GM21576 (cell line): ENCODE results near the gene ATXN1.

ENCODE experiments used
- ATAC-seq: cut with Tn5 transposase; IDR thresholded peaks from one replicate; pipeline ENCODE4 v1.9.1; 2021; ENCODE audit warnings: mild to moderate bottlenecking, moderate library complexity; ENCODE audit not compliant: unreplicated experiment

Gene ATXN1

DNA sequence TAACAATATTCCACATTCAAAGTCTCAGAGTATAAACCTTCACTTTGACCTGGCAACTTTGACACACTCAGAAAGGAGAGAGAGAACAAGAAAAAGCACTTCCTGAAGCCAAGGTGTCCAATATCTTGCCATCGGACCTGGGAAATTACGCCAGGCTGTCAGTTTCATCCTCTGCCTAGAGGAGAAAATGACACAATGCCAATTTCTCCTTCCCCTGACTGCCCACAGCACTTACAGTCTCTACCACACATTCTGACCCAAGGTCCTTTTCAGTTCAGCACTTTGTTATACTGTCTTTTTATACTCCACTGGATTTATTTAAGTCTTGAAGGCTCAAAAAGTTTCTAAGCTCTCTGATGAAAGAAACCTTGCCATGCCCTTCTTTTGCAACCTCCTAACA, 272.4 kb downstream of the ATXN1 start:
- ATAC-seq: no peak

DNA sequence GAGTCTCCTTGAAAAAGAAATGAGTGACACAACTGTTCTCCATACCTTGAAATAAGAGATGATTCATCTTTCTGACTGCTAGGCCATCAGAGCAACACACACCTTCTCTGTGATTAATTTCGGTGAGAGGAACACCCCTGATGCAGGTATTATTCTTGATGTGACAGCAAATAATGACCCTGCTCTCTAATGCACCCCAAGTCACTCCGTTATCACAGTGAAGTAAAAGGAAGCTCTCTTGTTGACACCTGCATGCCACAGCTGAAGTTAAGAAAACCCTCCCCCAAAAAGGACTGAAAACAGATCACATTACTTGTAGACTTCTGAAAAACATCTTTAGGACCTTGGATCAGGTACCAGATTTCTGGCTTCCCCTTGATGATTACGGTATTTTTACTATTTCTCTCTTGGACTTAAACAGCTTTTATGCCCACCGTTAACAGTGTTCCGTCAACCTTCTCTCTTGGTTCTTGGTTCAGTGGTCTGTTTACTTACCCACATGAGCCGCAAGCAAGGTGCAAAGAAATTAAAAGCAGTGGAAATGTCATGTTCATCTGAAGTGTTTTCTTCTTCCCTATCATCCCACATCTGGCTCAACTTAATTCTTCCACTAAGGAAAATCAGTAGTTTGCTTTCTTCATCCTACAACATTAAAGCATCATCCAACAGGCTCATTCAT, 273.1 kb downstream of the ATXN1 start:
- no peak for ATAC-seq

DNA sequence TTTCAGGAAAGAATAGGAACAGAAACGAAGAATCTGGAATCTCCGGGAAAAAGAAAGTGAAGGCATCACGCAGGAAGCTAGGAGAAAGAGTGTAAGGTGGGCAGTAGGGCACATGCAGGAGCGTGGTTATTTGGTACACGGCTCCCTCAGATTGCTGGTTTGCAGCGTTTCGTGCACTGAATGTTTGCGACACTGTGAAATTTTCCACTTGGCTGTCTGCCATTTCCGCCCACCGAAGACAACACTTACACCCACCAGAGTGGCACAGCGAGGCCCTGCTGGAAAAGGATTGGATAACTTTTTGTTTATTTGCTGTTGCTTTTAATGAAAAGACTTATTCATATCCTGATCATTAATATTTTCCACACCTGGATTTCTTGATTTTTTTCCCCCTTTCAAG, 274.6 kb downstream of the ATXN1 start:
- ATAC-seq: no peak

DNA sequence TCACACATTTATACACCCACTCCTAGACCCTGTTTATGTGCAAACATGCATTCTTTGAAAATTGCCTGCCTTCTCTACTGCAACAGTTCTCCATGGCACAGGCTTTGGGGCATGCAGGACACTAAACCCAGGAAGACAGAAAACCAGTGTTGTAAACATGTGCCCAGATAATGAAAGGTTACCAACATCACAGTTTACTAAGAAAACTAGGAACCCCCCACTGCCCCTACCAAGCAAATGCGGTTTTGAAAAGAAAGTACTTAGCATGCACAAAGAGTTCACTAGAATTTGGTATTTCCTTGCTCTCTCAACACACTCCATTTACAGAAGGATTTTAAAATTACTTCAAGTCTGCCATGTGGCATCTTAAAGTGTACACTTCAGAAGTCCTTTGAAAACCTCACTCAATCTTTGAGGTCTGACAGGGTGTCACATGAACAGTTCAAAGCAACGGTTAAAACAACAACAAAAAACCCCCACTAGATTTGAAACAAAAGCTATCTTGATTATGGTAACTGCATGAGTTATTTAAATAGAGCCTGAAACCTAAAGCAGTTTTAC, 277.9 kb downstream of the ATXN1 start:
- ATAC-seq: peak; percentile 37

DNA sequence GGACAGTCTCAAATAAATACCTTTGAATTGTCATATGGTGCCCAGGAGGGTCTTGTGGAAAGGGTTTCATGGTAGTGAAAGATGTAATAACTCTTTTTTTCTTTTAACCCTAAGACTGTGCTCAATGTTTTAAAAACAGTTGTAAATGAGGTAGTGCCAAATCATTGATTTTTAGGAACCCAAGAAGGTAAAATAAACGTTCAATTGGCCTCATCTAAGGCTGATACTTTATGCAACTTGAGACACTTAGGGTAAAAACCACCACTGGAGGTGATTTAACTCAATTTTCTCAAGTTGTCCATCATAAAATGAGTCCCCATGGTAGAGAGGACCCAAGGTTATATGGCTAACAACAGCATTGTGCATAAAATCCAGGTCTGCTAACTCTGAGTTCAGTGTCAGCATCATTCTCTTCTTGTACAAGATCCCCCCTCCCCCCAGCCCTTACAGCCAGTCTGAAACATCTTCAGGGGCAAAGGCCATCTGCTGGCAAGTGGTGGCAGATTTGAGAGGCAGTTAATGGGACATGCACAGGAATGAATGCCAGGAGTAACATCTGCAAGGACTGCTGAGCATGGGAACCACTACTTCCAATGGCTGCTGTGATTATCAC, 278.5 kb downstream of the ATXN1 start:
- no peak for ATAC-seq

DNA sequence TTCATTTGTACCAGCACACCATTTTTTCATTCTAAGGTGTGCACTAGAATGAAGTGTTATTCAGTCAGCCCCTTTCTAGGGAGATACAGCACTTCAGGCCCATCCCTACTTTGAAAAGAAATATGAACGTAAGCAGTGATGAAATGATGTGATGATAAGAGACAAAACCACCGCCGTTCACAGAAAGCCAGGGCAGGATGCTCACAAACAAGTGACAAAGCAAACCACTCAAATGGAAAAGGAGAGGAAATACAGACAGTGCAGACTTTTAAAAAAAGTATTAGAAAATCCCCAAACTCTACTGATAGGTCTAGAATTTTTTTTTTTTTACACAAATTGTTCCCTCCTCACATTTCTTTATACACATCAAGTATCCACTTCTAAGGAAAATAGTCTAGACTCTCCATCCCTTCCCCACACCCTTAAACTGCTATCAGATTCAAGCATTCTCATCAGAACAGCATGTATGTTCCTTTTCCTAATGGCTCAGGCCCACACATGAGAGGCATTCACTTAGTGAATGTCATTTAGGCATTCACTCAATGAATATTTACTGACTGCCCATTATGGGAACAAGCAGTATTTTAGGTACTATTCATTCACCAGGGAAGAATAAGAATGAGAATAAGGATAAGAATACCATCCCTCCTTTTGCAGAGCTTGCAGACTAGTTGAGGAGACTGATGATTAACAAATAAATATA, 279.4 kb downstream of the ATXN1 start:
- peak; percentile 41 for ATAC-seq

DNA sequence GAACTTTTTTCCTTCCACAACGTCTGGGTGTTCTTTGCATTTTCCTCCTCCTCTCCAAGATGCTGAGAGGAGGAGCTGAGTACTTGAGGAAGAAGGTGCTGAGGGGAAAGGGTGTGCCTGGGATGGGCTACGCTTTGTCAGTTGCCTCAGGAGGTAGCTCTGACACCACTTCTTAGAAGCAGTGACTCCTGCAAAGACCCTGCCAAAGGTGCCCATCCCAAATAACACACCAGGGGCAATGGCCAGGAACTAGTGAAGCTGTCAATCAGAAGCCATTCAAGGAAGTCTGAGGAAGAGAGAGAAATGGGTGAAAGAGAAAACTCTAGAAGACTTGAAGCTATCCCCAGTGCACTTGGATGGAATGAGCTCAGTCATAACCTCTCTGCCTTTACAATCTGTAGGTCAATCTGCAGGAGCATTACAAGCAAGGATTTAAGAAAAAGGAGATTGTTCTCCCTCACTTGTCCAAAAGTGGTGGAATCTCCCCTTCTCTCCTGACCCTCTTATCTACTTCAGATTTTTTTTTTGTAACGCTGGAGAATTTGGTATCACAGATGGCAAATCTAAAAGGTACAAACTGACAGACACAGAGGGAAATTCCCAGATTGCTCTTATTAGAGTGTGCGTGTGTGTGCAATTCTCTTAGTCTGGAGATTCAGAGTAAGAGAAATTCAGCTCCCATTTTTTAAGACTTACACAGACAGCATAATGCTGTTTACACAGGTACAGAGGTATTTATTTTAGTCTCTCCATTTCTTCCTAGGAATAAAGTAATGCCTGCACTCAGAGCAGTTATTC, 280.3 kb downstream of the ATXN1 start:
- no peak for ATAC-seq

DNA sequence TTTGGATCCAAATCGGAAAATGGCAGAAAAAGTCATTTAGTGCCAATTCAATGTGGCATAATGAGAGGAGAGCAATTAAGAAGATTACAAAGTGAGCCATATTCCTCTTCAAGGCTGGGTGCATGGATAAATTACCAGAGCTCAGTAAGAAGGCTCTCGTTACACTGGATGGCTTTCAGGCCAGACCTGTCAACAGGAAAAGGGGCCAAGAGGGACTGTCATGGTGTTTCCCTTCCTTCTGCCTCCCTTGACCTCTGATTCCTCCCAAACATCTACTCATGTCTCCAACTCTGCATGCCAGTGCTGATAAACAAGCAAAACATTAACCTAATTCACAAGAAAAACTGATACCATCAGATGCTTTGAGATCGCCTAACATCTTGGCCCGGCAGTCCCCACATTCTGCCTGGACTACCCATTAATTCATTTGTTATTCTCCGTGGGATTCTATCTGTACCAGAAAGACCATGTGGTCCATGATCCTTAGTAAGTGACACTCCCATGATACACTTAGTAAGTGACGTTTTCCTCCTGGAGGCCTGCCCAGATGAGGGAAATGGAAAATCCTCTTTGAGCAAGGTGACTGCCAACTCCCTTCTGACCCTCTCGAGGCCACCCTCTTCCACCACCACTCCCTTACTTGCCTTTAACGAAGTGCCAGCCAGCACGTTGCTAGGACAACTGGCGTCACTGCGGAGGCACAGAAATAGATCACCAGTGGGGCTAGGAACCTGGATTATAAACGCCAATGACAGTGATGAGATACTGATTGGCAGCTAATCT, 283.7 kb downstream of the ATXN1 start:
- no peak for ATAC-seq

DNA sequence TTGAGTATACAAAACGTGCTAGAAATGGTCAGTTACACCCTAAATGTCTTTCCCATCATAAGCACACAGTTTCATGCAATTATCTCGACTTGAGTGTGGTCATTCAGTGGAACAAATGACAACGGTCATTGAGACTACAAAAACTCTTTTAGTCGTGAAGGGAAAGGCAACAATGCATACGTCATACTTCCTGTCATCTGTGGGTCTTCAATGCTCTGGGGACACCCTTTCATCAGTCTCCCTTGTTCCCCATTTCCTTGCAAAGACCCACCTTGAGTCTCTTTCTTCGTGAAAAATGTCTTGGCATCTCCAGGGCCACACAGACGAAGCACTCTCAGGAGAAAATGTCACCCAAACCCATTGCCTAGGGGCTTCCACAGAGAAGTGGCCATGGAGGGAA, 284.4 kb downstream of the ATXN1 start:
- ATAC-seq: no peak

DNA sequence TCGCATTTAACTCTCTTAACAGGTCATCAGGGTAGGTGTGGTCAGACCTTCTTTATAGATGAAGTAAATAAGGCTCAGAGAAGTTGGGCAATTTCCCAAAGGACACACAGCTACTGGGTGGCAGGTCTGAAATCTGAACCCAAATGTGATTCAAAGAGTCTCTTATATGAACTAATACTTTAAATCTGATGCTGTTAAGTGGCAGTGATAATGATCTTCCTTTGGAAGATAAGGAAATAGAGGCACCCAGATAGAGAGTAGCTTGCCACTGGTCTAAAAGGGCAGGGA, 285.8 kb downstream of the ATXN1 start:
- ATAC-seq: no peak

DNA sequence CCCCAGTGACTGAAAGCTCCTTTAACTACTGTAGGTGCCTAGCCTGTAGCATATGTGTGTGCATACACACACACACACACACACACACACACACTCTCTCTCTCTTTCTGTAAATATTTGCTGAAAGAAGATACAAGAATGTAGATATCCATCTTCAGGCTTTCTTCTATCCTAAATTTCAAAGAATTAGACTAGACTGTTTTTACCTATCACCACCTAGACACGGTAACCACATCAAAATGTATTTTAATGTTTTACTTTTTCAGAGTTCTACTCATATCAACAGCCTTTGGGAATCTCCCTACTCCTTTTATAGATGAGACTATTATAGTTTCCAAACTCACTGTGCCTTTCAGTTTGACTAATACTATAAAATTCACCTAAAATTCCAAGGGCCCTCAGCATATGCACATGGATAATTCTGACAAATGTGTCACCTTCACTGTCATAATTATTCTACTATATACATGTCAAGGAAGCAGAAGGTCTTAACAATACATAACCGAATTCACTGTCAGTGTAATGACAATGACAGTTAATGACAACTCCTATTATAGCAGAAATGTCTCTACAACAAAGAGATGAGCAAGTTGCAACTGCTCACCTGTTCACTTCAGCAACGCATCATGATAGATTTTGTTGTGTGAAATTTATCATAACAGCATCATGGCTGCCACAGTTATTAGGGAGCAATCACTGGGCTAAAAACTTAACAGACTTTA, 286.3 kb downstream of the ATXN1 start:
- no peak for ATAC-seq

DNA sequence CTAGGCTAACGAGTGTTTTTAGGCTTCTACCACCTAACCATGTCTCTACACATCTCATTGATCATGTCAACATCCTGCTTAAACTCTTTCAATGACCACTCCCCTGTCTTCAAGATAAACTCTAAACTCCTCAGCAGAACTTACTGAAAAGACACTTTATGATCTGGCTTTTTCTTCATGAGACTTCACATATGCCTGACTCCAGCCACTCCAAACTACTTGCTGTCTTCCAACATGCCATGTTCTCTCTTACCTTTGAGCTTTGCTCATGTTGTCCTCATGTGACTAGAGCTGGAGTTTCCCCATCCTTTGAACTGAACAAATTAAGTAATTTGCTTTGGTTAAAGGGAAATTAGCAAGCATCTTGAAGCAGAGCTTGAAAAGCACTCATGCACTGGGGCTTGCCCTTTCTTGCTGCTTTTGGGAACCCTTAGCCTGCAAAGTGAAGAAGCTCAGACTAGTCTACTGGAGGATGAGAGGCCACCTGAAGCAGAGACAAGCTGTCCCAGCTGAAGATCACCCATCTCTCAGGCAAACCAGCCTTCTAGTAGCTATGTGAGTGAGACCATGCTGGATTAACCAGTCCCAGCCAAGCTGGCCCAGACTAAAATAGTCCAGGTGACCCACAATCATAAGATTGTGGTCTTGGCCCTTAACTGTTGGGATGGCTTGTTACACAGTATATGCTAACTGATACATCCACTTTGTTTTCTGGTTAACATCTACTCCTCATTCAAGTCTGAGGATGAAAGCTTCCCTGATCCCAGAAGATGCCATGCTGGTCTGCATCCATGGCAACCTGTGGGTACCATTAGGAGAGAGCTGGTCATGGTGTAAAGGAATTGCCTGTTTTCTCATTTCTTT, 287.1 kb downstream of the ATXN1 start:
- ATAC-seq: no peak

DNA sequence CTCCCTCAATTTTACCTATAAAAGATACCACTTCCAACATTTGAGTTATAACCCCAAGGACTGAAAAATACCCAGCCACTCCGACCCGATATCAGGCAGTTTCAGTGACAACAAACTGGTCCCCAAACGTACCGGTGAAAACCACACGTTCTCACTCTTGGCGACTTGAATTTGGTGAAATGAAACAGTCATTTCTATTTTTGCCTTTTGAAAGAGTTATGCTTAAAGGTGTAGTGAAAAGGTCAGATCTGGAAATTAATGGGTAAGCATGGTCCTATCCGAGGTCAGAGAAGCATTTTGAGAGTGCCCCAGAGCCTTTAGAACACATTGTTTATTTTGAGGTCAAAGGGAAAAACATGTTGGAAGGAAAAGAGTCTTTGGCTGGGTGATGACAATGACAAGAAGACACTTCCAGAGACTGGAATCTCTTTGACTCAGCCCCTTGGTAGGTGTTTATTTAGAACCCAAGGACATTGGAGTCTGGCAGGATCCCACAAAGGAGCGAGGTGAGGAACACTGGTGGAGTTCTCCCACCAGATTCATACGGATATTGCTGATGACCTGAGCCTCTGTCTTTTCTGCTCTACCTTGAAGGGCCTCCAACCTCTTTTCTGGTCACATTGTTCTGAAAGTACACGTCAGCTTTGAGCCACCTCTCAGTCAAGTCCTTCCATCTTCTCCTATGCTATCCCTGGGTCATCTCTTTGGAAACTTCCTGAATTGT, 287.9 kb downstream of the ATXN1 start:
- ATAC-seq: peak; percentile 42

DNA sequence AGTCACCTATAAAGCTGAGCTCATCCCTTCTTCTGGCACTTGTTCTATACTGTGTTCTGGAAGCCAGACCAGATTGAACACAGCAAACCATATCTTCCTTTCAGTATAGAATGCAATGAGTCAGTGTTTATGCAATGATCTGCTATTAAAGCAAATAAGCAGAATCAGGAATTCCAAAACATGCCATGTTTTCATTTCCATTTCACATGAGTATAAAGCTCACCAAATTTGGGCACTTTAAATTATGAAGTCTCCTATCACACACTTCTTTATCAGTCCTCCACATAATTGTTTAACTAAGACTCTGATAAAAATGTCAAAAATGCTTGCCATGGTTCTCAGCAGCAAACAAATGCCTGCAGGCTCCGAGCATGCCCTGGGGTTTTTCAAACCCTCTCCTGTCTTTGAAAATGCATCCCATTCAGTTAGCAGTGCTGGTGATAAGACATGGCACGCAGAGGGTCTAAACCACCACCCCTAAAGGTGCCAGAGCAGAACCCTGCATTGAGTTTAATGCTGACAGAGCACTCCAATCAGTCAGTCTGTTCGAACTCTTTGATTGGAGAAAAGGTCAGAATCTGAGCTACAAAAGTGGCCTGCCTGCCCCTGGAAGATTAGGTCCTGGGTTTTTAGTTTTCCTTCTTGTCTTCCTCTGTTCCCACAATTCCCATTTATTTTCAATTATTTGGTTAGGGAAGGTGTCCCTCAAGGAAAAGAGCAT, 288.8 kb downstream of the ATXN1 start:
- ATAC-seq: no peak

DNA sequence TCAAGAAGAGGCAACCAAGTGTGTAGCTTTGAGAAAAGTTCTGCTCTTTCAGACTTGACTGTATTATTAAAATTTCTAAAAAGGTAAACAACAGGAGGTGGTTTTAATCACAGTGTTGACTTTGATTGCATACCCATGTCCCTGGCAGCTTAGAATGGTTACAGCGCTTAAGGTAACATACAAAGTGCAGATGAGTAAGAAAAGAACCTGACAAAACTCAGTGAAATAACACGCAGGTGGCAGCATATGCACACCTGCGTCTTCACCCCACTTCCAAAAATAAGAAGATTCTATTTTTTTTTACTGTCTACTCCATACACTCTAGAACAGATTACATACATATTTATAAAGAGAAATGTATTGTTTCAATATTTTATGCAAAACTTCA, 289.4 kb downstream of the ATXN1 start:
- no peak for ATAC-seq

DNA sequence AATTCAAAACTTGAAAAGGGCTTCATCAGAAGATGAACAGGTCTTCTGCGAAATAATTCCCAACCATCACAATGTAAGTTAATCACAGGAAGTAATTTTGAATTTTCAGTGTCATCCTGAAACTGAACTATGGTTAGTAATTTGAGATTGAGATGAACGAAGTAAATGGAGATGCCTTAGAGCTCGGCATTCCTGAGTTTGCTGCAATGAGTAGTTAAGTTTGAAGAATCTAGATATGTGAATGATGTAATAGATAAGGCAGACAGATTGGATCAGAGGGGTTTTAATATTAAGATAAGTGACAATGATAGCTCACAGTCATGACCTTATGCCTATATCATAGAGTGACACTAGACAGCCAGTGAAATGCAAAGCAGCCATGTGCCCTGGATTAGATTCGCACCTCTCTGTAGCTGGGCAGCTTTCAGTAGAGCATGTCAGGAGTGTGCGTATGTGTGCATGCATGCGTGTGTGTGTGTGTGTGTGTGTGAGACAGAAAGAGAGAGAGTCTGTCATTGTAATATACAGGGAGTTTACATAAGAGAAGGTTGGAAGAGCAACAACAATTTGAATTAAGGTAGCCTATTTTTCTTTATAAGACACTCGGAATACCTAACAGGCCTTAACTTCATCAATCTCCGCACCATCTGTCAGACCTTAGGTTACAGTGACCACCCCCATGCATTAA, 289.9 kb downstream of the ATXN1 start:
- ATAC-seq: peak; percentile 60

DNA sequence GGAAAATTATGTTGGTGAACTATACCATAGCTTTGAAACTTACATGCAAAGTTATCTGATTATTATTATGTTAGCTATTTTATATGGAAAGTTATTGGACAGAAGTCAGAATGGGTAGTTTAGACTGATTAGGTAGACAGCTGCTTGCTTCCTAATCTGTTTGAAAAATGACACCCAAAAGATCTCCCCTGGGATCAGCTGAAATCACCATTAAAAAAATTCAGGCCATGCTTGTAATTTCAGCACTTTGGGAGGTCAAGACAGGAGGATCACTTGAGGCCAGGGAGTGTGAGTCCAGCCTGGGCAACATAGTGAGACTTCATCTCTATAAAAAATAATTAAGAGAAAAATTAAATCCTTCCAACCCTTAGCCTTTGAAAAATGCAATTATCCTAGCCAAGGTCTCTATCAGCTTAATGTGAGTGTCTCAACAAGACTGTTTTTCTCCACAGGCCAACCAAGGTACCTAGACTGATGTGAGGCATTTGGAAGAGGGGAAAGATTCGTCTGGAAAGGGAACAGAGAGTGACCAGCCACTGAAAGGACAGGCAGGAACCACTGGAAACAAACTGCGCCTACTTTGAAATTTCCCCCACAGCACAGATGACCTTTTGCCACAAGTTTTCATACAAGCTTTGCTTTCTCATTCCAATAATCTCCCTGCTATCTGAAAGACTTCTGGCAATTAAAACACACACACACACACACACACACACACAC, 290.6 kb downstream of the ATXN1 start:
- ATAC-seq: no peak
